Glomerular visceral epithelial cell (primary cell): Measurements from ENCODE around the gene IRF2BPL.

Experiments used
- DNase-seq: peaks from one replicate; pipeline ENCODE4 v3.0.0-alpha.2; 2016; ENCODE audit errors: extremely low spot score

IRF2BPL gene

DNA sequence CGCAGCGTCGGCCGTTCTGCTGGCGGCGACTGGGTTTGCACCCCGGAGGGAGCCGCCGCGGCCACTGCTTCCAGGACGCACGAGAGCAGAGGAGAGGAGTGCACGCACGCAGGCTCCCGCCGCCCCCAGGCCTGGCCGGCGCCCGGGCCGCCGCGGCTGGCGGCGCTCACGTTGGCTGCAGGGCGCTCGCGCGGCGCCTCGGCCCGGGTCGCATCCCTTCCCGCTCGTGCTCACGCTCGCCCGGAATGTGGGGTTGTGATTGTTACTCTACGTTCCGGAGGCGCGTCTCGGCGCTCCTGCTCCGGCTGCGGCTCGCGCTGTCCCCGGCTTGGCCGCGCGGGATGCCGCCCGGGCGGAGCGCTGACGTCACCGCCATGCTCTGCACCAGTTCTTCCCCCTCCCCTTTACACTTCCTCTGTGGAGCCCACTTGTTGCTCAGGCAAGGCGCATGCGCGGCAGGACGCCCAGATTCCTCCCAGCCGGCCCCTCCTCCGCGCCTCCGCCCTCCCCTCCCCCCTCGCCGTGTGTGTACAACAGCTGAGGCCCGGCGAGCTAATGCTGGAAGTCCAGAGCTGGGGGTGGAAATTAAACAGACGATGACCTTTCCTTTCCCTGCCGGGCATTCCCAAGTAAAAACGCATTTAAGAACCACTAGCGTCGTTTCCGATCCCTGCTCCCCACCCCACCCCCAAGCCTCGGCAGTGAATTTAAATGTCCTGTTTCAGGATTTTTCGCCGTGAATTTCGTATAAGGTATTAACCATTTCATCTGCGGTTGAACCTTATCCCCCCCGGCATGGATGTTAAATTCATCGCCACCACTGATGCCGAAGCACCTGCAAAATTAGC, at the start of gene IRF2BPL:
Gene IRF2BPL (minus strand): TSS at position 325 of the 848 bp plus-strand sequence. CDS start 916 bp downstream, outside the sequence.
- peak; percentile 99 for DNase-seq

DNA sequence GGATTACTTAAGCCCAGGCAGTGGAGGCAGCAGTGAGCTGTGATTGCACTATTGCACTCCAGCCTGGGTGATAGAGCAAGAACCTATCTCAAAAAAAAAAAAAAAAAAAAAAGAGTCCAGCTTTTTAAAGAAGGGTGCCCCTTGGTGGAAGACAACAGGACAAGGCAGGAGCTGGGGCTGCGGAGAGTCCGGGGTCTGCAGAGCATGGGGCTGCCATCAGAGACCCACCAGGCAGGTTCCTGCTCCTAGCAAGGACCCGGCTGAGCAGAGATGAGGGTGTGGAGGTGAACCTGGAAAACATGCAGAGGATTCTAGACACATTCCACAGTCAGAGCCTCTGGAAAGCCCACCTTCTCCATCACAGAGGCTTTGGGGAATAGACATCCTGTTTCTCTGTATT, 48.5 kb upstream of the IRF2BPL start:
- DNase-seq: no peak

DNA sequence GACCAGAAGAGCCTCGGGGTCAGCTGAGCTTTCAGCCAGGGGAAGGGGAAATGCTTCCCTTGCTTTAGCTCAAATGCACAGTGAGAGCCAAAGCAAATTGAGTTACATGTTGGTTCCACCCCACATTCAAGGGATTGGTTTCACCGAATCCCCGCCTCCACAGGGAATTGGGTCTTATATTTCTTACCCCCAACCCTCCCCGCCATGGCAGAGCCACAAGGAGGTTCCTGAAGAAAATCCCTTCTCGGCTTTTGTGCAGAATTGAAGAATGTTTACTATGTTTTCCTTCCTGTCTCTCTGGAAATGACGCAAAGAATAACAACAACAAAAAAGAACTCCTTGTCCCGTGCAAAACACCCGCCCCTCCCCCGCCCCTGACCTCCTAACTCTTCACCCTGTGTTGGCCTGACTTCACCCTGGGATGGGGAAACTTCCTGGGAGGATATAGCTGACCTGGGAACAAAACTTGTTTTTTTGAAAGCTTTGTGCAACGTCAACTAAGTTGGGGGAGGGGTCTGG, 47.7 kb upstream of the IRF2BPL start:
- DNase-seq: no peak

- DNase-seq: no peak
Observed at GRCh38 chr14:77074969-77075368, 46.5 kb upstream of the IRF2BPL start.

- DNase-seq: peak; percentile 79
Observed at GRCh38 chr14:77071938-77072388, 43.5 kb upstream of the IRF2BPL start.

DNA sequence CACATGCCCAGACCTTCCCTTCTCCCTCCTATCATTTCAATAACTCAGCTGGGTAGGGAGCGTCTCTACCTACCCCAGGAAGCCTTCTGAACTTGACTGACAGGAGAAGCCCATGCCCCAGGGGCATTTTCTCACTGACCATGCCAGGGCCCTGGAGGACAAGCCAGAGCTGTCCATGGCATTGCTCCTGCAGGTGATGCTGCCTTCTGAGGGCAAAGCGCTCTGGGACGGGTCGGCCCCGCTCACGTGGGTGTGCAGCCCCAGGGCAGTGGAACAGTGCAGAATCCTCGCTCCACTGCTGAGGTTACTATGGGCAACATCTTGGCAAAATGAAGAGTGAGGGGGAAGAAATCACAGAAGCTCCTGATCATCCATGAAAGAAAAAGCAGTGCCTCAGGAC, 41.0 kb upstream of the IRF2BPL start:
- DNase-seq: no peak

- DNase-seq: no peak
Observed at GRCh38 chr14:77068517-77069200, 40.2 kb upstream of the IRF2BPL start.

GRCh38 chr14:77067632-77068516, 39.4 kb upstream of the IRF2BPL start:
- DNase-seq: peak; percentile 69

GRCh38 chr14:77066578-77067172, 38.2 kb upstream of the IRF2BPL start:
- no peak for DNase-seq

- DNase-seq: no peak
Observed at GRCh38 chr14:77065851-77066577, 37.5 kb upstream of the IRF2BPL start.

DNA sequence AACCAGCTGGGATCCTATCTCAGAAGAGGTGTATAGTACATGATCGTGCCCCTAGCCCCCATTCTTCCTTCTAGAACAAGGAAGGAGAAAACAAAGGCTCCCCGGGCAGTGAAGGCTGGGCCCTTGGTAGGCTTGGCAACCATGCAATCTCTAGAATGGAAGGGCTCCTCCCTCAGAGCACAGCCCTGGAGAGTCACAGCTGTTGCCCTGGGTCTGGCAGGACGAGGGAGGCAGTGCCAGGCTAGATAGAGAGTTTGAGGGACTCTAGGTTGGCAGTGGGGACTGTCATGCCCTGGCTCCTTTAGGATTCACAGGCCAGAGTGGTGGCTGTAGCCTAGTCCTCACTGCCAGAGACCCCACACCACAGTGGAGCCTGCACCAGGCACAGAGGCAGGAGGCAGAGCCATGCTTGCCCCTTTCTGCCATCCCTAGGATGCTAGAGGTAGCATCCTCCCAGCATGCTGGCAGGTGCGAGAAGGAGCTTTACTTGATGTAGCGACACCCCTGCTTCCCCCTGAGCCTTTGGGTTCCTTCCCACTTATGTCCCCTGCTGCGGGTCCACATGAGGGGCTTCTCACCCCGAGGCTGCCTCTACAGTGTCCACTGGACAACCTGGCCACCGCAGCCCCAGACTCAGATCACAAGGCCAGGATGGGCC, 36.1 kb upstream of the IRF2BPL start:
- no peak for DNase-seq

GRCh38 chr14:77063571-77064171, 35.2 kb upstream of the IRF2BPL start:
- DNase-seq: no peak

GRCh38 chr14:77062261-77062660, 33.8 kb upstream of the IRF2BPL start:
- DNase-seq: no peak

DNA sequence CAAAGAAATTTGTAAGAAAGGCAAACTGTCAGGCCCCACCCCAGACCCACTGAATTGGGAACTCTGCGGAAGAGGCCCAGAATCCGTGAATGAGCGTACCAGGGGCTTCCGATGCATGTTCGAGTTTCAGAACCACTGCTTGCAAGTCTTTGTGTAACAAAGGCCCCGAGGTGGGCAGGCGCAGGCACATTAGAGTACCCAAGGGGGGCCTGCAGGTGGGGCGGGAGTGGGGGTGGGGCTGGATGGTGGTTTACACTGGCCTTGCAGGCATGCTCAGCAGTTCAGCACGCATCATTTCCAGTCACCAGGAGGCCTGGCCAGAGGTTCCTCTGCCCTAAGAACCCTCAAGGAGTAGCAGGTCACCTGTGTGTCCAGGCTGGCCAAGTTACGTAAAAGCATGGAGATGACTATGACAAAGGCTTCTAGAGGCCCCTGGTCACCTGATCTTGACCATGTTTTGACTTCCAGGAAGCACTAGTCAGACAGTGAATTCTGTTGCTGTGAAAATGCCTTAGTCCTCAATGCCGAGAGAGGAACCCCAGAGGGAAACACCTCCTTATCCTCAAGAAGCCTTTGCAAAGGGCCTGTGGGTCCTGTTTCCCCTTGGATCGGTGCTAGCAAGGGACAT, 33.2 kb upstream of the IRF2BPL start:
- DNase-seq: no peak

DNA sequence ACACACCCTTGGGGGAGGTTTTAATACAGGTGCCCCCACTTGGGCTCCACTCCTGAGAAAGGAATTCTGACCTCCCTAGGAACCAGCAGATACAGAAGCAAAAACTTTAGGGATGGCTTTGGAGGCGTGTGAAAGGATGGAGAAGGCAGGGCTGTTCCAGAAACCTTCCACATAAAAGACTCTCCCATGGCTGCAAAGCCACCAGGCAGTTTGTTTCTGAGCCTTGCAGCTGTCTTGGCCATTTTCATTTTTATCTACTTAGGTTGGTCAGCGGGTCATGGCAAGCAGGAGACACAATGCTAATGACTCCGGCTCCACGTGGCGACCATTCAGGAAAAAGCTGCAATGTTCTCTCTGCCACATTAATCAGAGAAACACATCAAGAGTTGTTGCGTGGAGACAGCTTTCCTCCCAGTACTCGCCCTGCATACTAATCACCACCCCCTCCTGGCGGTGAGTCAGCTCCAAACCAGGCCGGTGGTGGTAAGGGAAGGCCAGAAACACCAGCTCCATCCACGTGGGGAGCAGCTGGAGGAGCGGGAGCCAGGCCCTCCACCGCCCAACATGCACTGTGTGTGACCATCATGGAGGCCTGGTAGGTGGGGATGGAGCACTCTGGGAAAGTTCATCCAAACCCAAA, 30.9 kb upstream of the IRF2BPL start:
- DNase-seq: peak; percentile 50

DNA sequence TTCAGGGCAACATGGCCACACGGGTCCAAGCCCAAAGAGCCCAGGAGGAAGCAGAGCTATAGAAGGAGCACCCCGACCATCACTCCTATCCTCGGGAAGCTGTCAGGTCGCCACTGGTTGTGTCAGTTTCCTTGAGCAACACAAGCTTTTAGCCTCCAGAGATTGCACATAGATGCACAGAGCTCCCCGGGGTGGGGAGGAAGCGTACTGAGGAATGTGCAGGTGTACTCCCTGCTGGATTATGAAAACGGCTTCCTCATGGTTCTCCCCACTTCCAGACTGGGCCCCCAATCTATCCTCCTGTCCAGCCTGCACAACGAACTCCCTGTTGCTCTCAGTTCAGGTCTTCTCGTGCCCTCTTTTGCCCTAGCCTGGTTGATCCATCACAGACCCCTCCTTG, 30.3 kb upstream of the IRF2BPL start:
- no peak for DNase-seq

- DNase-seq: no peak
Observed at GRCh38 chr14:77058117-77058516, 29.6 kb upstream of the IRF2BPL start.

DNA sequence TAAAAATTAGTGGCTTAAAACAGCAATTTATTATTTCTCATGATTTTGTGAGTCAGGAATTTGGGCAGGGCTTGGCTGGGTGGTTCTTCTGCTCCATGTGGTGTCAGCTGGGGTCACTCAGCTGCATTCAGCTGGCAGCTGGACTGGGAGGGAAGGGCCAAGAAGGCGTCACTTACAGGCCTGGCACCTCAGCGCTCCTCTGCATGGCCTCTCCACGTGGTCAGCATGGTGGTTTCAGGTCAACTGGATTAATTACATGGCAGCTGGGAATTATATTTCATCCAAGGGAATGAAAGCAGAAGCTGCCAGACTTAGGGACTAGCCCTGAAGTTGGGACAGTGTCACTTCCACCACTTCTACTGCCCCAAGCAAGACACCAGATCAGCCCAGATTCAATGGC, 27.5 kb upstream of the IRF2BPL start:
- no peak for DNase-seq

GRCh38 chr14:77055306-77055705, 26.8 kb upstream of the IRF2BPL start:
- no peak for DNase-seq
